Myocyte (in vitro differentiated cells): ENCODE measurements around the gene CHST11. TPM values are rescaled to one million over a fixed set of nuclear protein-coding genes. Genes with fewer than 3 reads are reported as not detected.

Experiments used
- DNase-seq: peaks from one replicate; pipeline ENCODE4 v3.0.0-alpha.2; 2012; ENCODE audit warnings: low read depth
- total RNA-seq: library from RNA; depleted of rRNA; stranded (reverse); fragments of >200 nt; gene quantifications from 2 replicates; pipeline ENCODE4 v1.2.3, GENCODE V29; 2014

Gene CHST11
- total RNA-seq, 1 donor from 2014 or later, result 2.9 TPM

- no peak for DNase-seq
These were observed 214.0 kb downstream of the CHST11 start for GRCh38 chr12:104670439-104671408.

GRCh38 chr12:104671409-104672095 is 214.8 kb downstream of the CHST11 start:
- peak; percentile 96 for DNase-seq

- DNase-seq, result no peak
These were observed 215.3 kb downstream of the CHST11 start for GRCh38 chr12:104672096-104672445.

- DNase-seq, result peak; percentile 93
These were observed 215.9 kb downstream of the CHST11 start for GRCh38 chr12:104672501-104673265.

GRCh38 chr12:104673294-104673693 is 216.5 kb downstream of the CHST11 start:
- DNase-seq, result no peak

GRCh38 chr12:104673696-104674482 is 217.1 kb downstream of the CHST11 start:
- DNase-seq, result peak; percentile 67

- DNase-seq, result no peak
These were observed 219.9 kb downstream of the CHST11 start for GRCh38 chr12:104676636-104677035.

GRCh38 chr12:104677441-104678089 is 220.8 kb downstream of the CHST11 start:
- no peak for DNase-seq

GRCh38 chr12:104680070-104680469 is 223.3 kb downstream of the CHST11 start:
- no peak for DNase-seq

- peak; percentile 80 for DNase-seq
These were observed 223.7 kb downstream of the CHST11 start for GRCh38 chr12:104680491-104680890.

- DNase-seq, result no peak
These were observed 224.4 kb downstream of the CHST11 start for GRCh38 chr12:104681012-104681690.

- DNase-seq, result no peak
These were observed 226.1 kb downstream of the CHST11 start for GRCh38 chr12:104682790-104683279.

- DNase-seq, result no peak
These were observed 227.2 kb downstream of the CHST11 start for GRCh38 chr12:104683831-104684503.

- DNase-seq, result peak; percentile 26
These were observed 228.1 kb downstream of the CHST11 start for GRCh38 chr12:104684884-104685283.

GRCh38 chr12:104685366-104685765 is 228.6 kb downstream of the CHST11 start:
- no peak for DNase-seq

- peak; percentile 46 for DNase-seq
These were observed 229.4 kb downstream of the CHST11 start for GRCh38 chr12:104686196-104686595.

- DNase-seq, result no peak
These were observed 231.2 kb downstream of the CHST11 start for GRCh38 chr12:104687823-104688573.

- DNase-seq, result no peak
These were observed 232.9 kb downstream of the CHST11 start for GRCh38 chr12:104689635-104690034.
